Activated naive CD8-positive, alpha-beta T cell treated with anti-CD3 and anti-CD28 coated beads, Interleukin-2, amount 50 U/mL, for 16 hours (primary cell): ENCODE results near the gene COL18A1.

Experiments used
- DNase-seq: peaks from one replicate; pipeline ENCODE4 v3.0.0-alpha.2; 2020; ENCODE audit warnings: low read depth, low spot score

Gene COL18A1

DNA sequence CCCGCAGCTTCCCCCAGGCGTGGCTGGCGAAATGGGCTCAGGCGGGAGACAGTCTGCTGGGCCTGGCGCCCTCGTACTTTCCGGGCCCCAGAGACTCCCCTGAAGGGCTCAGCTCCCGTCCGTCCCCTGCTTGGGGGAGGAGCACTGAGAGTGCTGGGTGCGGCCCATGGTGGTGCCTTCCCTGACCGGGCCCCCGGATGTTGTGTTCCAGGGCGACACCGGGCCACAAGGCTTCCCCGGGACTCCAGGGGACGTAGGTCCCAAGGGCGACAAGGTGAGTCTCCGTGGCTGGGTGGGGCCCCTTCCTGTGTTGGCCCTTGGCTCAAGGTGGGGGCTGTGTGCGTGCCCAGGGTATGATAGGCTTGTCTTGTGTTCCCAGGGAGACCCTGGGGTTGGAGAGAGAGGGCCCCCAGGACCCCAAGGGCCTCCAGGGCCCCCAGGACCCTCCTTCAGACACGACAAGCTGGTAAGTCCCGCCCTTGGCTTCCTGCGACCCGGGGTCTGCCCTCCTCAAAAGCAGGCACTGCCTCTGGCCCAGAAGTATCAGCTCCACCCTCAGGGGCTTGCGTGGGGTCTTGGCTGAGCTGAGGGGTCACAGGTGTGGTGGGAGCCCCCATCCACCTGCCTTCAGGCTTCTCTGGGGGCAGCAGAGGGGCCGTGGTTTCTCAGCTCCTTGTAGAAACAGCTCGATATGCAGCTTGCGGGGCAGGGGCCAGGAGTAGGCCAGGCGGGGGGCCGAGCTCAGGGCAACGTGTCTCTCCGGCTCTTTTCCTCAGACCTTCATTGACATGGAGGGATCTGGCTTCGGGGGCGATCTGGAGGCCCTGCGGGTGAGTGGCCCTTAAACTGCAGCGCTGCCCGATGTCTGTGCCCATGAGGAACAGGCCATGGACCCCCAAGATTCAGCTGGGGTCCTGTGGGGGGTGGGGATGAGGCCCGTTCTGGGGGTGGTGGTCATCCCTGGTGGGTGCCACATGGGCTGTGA, 75.0 kb downstream of the COL18A1 start:
- DNase-seq: no peak

DNA sequence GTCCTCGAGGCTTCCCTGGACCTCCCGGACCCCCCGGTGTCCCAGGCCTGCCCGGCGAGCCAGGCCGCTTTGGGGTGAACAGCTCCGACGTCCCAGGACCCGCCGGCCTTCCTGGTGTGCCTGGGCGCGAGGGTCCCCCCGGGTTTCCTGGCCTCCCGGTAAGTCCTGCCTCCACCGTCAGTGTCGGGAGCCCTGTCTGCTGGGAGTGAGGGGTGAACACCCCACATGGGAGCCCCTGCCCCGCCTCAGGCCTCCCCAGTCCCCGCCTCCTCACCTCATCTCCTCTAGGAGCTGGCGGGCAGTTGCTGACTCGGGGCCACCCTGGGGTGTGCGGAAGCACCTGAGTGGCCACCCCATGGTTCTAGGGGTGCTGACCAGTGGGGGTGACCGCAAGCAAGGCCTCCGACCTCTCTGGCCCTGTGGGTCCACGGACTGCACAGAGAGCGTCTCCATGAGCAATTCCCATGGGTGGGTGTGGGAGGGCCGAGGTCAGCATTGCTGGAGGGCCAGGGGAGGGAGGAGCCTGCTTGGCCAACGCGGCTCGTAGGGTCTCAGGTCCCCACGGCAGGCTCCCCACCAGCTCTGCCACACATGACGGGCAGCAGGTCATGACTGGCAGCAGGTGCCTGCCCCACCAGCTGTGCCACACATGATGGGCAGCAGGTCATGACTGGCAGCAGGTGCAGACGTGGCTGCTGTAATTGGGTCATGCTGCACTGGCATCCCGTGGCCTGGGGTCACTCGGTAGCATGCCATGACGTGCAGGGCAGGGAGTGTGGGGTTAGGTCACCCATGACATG, 75.9 kb downstream of the COL18A1 start:
- no peak for DNase-seq

DNA sequence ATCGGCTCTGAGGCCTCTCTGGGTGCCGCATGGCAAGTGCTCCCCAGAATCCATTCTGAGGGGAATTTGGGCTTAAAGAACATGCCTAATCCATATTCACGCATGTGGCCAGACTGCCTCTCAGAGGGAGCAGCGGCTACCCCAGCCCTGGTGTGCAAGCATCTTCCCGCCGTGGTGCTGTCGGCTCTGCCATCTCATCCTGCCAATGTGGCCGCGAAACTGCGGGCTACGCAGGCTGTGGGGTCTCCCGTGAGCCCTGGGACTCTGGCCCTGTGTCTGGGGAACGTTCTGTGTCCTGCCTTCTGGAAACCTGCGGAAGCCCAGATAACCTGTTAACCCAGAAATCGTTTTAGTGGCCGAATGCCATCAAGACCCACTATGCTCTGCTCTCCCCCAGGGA, 76.6 kb downstream of the COL18A1 start:
- DNase-seq: no peak

DNA sequence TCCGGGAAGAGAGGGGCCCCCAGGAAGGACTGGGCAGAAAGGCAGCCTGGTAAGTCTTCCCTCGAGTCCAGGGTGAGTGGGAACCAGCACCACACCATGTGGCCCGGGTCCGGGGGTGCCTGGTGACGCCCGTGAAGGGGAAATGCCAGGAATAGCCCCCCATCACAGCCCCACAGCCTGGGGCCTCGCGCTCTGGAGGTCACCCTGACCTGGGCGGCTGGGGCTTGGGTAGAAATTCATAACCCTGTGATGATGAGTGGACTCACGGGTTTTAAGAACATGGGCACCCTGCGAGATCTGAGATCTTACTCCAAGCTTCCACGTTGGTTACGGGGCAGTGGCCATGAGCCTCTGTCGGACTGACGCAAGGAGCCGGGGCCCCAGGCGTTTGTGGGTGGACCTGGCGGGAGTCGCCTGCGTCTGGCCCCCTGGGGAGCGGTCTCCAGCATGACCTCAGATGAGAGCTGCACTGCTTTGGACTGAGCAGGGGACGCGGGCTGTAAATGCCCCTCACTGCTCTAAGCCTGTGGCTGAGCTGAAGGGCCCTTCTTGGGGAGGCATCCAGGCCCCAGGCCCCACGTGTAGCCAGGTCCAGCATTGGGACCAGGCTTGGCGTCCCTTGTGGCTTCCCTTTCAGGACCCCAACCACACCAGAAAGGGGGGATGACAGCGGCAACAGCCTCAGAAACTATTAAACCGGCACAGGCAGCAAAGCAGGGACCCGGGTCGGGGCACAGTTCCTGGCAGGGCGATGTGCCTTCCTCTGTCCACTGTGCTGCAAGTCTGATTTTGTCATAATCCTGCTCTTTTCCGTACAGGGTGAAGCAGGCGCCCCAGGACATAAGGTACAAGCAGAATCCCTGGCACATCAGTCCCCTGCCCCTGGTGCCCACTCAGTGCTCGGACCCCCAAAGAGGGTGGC, 77.3 kb downstream of the COL18A1 start:
- no peak for DNase-seq

DNA sequence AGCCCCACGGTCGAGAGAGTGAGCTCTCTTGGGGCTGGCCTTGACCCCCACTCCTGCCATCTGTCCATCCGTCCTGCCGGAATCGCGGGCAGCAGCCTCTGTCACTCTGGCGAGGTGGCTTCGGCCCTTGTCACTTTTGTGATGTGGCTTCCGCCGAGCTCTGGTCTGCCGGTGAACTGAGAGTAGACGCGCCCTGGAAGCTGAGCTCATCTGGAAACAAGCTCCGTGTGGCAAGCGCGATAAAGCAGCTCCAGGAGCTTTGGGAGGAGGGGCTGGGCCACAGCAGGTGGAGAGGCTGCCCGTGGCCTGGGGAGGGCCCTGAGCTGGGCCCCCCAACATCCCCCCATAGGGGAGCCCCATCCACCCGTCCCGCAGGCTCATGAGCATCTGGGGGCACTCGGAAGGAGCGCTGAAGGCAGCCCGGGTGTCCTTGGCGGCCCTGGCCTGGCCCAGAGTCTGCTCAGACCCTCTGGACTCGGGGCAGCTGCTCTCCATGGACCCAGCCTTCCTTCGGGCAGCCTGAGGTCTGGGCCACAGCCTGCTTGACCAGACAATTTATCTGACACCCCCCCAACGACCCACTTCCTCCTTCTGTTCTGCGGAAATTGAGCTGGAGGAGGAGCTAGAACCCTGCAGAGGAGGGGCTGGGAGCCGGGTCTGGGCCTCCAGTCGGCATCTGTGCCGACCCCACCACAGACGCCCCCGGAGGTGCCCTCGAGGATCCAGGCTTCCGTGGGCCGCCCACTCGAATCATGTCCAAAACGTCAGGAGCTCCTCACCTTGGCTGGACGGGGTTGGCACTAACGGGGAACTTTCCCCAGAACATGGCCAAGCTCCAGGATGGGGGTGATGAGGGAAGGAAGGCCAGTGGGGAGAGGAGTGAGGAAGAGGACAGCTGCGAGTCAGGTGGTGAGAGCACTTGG, 78.2 kb downstream of the COL18A1 start:
- DNase-seq: no peak

DNA sequence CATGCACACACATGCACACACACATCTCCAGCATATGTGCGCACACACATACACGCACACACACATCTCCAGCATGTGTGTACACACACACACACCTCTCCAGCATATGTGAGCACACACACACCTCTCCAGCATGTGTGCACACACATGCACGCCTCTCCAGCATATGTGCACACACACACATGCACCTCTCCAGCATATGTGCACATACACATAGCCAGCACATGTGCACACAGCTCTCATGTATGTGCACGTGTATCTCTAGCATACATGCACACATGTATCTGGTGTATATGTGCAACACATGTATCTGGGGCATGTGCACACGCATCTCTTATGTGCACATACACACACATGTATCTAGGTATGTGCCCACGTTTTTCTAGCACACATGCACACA, 79.4 kb downstream of the COL18A1 start:
- DNase-seq: no peak

DNA sequence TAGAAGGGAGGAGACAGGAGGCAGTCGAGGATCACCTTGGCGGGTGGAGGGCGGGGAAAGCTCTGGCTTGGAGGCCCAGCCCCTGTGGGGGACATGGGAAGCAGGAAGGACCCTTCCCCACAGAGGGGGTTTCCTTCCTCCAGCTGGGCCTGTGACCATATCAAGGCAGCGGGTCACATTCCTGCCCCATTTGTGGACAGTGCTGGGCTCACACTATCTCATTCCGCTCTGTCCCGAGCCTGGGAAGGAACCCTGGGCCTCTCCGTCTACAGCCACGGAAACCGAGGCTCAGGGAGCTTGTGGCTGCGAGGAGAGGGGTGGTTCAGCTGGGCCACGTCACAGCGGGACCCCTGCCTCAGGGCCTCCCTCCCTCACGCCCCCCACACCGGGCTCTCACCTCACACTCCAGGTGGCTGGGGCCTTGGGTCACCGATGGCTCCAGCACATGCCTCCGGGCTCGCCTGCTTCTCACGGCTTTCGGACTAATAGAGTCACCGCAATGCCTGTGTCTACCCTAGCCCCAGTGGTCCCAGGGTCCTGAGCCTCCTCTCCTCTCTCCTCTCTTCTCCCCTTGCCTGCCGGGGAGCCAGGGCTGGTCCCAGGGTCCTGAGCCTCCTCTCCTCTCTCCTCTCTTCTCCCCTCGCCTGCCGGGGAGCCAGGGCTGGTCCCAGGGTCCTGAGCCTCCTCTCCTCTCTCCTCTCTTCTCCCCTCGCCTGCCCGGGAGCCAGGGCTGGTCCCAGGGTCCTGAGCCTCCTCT, 80.9 kb downstream of the COL18A1 start:
- DNase-seq: no peak

DNA sequence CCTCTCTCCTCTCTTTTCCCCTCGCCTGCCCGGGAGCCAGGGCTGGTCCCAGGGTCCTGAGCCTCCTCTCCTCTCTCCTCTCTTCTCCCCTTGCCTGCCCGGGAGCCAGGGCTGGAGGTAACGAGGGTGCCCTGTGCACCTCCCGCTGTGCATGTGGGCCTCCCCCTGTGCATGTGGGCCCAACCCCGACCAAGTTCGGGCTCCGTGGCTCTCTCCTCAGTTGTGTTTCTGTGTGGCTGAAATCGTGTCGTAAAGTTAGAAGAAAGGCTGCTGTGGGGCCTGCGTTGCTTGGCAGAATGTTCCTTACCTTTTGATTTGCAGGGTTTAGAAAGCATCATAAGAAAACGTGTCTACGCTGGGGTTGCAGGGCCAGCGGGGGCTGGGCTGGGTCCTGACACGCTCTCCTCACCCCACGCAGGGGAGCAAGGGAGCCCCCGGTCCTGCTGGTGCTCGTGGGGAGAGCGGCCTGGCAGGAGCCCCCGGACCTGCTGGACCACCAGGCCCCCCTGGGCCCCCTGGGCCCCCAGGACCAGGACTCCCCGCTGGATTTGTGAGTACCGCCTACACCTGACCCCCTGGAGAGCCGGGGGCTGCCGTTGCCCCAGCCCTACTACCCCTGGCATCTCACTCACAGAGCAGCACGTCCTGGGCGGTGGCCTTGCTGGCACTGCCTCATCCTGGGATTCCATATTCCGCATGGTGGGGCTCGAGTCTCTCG, 81.6 kb downstream of the COL18A1 start:
- DNase-seq: no peak

DNA sequence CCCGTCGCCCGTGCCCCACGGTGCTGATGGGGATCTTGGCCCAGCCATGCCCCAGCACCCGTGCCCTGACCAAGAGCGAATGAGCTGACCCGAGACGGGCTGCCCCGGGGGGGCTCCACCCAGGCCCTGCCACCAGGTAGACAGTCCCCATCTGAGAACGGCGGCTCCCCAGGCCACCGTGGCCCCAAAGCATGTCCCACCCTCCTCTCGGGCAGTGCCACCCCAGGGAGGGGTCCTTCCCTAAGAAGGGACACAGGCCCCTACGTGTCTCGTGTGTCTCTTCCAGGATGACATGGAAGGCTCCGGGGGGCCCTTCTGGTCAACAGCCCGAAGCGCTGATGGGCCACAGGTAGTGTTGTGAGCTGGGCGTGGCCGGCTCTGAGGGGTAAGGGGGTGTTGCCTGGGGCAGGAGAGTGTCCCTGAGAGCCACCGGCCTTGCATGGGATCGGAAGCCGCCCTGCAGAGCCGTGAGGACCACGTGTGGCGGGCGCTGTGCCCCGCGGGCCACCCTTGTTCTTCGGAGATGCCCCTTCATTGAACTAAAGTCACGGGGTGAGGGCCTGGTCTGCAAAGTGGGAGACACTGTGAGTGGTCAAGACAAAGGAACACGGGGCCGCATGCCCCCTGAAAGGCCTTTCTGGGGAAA, 82.3 kb downstream of the COL18A1 start:
- DNase-seq: no peak

DNA sequence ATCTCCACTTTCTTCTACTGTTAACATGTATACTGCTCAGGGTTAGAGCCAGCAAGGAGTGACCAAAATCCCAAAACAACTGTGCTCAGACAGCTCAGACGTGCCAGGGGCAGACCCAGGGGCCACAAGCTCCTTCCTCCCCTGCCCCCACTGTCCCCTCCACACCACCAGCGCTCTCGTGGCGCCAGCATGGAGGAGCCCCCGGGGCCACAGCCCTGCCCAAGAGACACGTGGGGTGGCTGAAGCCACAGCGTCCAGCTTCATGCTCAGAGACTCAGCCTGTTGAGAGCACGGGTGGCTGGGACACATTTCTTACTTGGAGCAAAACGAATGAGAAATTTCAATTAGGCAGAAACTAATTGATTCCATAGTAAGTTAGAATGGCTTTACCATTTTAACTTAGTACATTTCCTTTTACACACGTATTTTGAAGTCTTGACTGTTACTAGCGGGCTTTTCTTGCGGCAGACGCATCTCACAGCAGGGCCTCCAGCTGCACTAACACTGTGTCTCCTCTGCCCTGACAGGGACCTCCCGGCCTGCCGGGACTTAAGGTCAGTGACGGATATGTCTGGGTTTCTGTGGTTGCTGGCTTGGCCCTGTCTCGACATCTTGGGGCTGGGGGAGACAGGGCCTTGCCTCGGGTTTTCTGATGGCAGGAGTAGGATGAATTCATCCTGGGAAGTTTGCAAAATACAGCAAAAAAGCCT, 83.1 kb downstream of the COL18A1 start:
- DNase-seq: no peak

DNA sequence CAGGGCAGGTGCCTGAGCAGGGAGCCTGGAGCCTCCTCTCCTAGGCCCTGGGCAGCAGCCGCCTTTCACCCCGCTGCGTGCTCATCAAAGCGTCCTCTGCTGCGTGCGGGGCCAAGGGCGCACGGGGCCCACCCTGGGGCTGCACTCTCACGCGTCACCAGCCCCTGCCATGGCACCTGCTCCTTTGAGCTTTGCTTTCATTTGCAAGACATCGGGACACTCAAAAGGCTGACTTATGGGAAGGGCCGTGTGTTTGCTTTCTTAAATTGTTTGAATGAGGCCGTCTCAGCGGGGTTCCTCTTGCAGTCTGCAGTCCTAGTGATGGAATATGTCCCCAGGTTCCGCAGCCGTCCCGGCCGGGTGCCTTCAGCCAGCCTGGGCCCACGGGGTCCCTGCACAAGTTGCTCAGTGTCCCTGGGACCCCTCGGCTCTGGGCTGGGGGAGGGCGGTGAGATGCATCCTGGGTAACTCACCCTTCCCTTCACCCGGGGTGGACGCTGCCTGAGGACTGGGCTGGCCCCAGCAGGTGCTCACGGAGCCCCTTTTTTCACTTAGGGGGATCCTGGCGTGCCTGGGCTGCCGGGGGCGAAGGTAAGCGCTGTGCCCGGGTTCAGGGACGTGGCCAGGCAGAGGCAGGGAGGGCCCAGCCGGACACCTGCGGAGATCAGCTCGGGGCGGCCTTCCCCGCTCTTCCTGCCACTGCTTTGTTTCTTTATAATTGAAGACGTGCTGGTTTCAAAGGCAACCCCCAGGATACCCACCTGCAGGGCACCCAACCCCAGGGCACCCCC, 84.2 kb downstream of the COL18A1 start:
- no peak for DNase-seq

DNA sequence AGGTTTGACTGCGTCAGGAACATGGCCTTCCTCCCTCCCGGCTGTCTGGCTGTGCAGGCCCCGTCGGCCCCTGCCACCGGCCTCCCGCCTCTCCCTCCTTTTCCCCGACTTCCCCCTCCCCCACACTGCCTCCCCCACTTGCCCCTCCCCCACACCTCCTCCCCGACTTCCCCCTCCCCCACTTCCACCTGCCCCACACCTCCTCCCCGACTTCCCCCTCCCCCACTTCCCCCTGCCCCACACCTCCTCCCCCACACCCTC, 84.7 kb downstream of the COL18A1 start:
- no peak for DNase-seq

DNA sequence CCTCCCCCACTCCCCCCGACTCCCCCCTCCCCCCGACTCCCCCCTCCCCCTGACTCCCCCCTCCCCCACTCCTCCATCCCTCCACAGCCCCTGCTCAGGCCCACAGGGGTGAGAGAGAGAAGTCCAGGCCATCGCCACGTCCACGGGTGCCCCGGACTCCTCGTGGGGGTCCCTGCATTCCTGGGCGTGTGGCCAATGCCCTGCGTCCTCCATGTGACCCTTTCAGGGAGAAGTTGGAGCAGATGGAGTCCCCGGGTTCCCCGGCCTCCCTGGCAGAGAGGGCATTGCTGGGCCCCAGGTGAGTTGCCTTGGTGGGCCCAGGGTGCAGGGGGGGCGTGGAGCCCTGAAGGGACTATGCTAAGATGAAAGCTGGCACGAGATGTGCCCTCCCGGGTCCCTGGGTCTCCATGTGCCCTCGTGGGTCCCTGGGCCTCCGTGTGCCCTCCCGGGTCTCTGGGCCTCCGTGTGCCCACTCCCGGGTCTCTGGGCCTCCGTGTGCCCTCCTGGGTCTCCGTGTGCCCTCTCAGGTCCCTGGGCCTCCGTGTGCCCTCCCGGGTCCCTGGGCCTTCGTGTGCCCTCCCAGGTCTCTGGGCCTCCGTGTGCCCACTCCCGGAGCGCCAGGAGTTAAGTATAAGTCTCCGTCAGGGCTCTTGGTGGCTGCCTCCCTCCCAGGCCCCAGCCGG, 85.2 kb downstream of the COL18A1 start:
- no peak for DNase-seq

DNA sequence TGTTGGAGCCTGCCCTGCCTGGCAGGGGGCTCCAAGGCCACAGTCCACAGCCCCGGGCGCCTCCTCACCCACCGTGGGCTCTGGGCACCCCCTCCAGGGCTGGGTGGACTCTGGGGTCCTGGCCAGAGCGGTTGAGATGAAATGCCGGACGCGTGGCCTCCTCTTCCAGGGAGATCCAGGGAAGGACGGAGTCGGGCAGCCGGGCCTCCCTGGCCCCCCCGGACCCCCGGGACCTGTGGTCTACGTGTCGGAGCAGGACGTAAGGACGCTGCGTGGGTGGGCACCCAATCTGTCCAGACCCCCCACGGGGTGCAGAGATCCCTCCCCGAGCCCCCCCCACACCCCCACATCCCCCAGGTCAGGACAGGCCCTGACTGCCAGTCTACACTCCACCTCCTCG, 86.1 kb downstream of the COL18A1 start:
- DNase-seq: no peak

DNA sequence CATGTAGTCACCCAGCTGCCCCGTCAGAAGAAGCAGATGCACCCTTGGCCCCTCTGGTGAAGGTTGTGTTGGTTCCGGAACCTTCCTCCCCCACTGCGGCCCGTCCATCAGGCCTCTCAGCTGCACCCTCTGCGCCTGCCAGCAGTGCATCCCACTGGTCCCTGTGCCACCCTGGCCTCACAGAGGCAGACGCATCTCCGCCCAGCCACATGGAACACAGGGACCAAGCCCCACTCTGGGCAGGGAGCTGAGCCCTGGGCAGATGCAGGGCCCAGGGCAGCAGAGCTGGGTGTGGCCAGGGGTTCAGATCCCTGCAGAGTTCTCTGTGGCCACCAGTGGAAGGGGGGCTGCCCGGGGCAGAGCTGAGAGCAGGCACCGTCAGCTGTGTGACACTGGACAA, 86.7 kb downstream of the COL18A1 start:
- DNase-seq: no peak

DNA sequence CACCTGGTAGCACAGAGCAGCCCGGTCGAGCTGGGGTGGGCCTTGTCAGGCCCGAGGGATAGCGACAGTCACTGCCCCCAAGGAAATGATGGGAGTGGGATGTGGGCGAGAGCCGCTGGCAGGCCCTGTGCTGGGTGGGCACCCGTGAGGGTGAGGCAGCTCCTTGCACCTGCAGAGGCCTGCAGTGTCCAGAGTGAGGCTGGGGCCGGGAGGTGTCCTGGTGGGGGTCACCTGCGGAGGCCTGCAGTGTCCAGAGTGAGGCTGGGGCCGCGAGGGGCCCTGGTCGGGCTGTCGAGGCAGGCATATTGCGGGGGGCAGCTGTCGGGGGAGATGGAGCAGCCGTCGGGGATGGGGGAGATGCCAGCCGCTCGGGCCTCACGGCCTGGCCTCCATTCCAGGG, 87.8 kb downstream of the COL18A1 start:
- no peak for DNase-seq
